ENCODE results near the gene TRNAU1AP. TPM values are rescaled to one million over a fixed set of nuclear protein-coding genes. Genes with fewer than 3 reads are reported as not detected.
A peak's percentile ranks its signal among the peaks of the same experiment; 100 is the strongest.

Gene TRNAU1AP
- total and polyA plus RNA-seq, 2 of the 13 experiments (the other 11 are each of a cell fraction or from before 2014, with no cell fraction given), result 29.0 to 42.9 TPM

DNA sequence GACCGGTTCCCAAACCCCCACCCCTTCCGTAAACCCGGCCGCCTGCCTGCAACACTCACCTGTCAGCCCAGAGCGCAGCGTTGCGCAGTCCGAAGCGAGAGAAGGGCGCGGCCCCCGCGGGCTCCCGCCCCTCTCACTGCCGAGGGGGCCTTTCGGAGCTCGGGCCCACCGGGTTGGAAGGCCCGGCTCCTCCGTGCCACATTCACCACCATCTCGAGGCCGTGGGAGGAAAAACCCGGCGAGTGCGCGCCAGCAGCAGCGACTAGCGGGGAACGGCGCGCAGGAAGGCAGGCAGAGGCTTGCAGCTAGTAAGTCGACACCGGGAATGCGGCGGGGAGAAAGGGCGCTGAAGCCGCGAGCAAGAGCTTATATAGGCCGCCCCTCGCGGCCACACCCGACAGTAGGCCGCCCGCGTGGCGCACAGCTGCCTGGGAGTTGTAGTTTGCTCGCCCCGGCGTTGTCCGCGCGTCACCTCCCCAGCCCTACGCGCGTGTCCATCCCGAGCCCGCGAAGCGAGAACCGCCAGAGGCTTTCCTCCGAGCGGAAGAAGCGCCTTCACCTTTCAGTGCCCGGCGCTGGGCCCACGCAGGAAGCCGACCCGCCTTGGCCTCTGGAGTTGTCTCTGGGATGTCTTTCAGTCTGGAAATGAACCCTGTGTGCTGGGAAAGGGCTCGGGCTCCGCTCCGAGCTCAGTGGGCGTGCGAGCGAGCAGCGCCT lies 28.8 kb downstream of the TRNAU1AP start (continued):
- TF ChIP-seq, protein P1, sequence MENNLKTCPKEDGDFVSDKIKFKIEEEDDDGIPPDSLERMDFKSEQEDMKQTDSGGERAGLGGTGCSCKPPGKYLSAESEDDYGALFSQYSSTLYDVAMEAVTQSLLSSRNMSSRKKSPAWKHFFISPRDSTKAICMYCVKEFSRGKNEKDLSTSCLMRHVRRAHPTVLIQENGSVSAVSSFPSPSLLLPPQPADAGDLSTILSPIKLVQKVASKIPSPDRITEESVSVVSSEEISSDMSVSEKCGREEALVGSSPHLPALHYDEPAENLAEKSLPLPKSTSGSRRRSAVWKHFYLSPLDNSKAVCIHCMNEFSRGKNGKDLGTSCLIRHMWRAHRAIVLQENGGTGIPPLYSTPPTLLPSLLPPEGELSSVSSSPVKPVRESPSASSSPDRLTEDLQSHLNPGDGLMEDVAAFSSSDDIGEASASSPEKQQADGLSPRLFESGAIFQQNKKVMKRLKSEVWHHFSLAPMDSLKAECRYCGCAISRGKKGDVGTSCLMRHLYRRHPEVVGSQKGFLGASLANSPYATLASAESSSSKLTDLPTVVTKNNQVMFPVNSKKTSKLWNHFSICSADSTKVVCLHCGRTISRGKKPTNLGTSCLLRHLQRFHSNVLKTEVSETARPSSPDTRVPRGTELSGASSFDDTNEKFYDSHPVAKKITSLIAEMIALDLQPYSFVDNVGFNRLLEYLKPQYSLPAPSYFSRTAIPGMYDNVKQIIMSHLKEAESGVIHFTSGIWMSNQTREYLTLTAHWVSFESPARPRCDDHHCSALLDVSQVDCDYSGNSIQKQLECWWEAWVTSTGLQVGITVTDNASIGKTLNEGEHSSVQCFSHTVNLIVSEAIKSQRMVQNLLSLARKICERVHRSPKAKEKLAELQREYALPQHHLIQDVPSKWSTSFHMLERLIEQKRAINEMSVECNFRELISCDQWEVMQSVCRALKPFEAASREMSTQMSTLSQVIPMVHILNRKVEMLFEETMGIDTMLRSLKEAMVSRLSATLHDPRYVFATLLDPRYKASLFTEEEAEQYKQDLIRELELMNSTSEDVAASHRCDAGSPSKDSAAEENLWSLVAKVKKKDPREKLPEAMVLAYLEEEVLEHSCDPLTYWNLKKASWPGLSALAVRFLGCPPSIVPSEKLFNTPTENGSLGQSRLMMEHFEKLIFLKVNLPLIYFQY (CRISPR knock-in tag; IDR thresholded peaks at IDR 0.05; ENCODE audit: borderline replicate concordance), result peak; percentile 80
- TF ChIP-seq ONECUT2 (CRISPR knock-in tag; IDR thresholded peaks at IDR 0.05) (no peak), ZFP90 (CRISPR knock-in tag; IDR thresholded peaks at IDR 0.05; ENCODE audit: borderline replicate concordance) (peak; percentile 88), MLLT10 (CRISPR knock-in tag; IDR thresholded peaks at IDR 0.05) (no peak), ZNF513 (CRISPR knock-in tag; conservative IDR thresholded peaks at IDR 0.05) (no peak), PAXIP1 (CRISPR knock-in tag; conservative IDR thresholded peaks at IDR 0.05) (peak; percentile 64), CC2D1A (CRISPR knock-in tag; IDR thresholded peaks at IDR 0.05) (no peak), CEBPG (CRISPR knock-in tag; IDR thresholded peaks at IDR 0.05) (peak; percentile 30), SMAD1 (CRISPR knock-in tag; IDR thresholded peaks at IDR 0.05; ENCODE audit: borderline replicate concordance, low read depth) (no peak), KDM2A (CRISPR knock-in tag; IDR thresholded peaks at IDR 0.05; ENCODE audit: borderline replicate concordance, low read depth) (peak; percentile 90), LCORL (IDR thresholded peaks at IDR 0.05) (no peak), LCORL (CRISPR knock-in tag; IDR thresholded peaks at IDR 0.05) (peak; percentile 29; the same call in 1 of the 2 replicates), IRX3 (CRISPR knock-in tag; IDR thresholded peaks at IDR 0.05; ENCODE audit: borderline replicate concordance, low read depth) (peak; percentile 89), MEIS1 (CRISPR knock-in tag; IDR thresholded peaks at IDR 0.05; ENCODE audit: borderline replicate concordance) (peak; percentile 80; the same call in 1 of the 2 replicates), HOXA7 (CRISPR knock-in tag; IDR thresholded peaks at IDR 0.05) (no peak), NPAS2 (CRISPR knock-in tag; IDR thresholded peaks at IDR 0.05; ENCODE audit: borderline replicate concordance) (no peak), TAF1 (CRISPR knock-in tag; IDR thresholded peaks at IDR 0.05) (peak; percentile 100), ZNF543 (CRISPR knock-in tag; IDR thresholded peaks at IDR 0.05) (peak; percentile 90)
- TF ChIP-seq, protein P2, sequence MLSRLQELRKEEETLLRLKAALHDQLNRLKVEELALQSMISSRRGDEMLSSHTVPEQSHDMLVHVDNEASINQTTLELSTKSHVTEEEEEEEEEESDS (CRISPR knock-in tag; IDR thresholded peaks at IDR 0.05; ENCODE audit: borderline replicate concordance), result peak; percentile 67; the same call in 1 of the 2 replicates
- TF ChIP-seq, protein P3, sequence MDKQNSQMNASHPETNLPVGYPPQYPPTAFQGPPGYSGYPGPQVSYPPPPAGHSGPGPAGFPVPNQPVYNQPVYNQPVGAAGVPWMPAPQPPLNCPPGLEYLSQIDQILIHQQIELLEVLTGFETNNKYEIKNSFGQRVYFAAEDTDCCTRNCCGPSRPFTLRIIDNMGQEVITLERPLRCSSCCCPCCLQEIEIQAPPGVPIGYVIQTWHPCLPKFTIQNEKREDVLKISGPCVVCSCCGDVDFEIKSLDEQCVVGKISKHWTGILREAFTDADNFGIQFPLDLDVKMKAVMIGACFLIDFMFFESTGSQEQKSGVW (CRISPR knock-in tag; IDR thresholded peaks at IDR 0.05; ENCODE audit: borderline replicate concordance), result 0 out of 2 replicates have a peak, but pooled peaks have one; percentile 74
